Omental fat pad (tissue), 4 donors: Measurements from ENCODE around the gene SORL1. TPM values are rescaled to one million over a fixed set of nuclear protein-coding genes. Genes with fewer than 3 reads are reported as not detected.
A peak's percentile ranks its signal among the peaks of the same experiment; 100 is the strongest.

Experiments used
- ATAC-seq: fragments of 150-250 bp; one replicate; pipeline ENCODE4 v1.9.1; 2016; ENCODE audit warnings: mild to moderate bottlenecking, moderate library complexity; ENCODE audit not compliant: low FRiP score
- DNase-seq: peaks from one replicate; pipeline ENCODE4 v3.0.0-alpha.2; 2019; ENCODE audit warnings: low spot score
- CTCF ChIP-seq, 3 donors: fragments of 450-650 bp; IDR thresholded peaks; one replicate each; pipeline ENCODE4 v1.5.1; 2016 to 2017; ENCODE audit warnings: antibody characterized with exemption in 3 of 3, mild to moderate bottlenecking in 3 of 3, moderate library complexity in 2 of 3
- total RNA-seq, 4 donors: library from RNA; depleted of rRNA; stranded (reverse); fragments of >200 nt; gene quantifications; one replicate each; pipeline ENCODE4 v1.1.0, GENCODE V29; 2016

SORL1 gene
- total RNA-seq, 4 donors from 2014 or later: 5.8 to 93.0 (median 11.1) TPM

GRCh38 chr11:121590772-121591404 lies 138.8 kb downstream of the SORL1 start:
- DNase-seq (no peak), ATAC-seq (no peak)

GRCh38 chr11:121591405-121592033 lies 139.4 kb downstream of the SORL1 start:
- peak in 1 of 3 donors; percentile 74 for TF ChIP-seq CTCF (IDR thresholded peaks at IDR 0.05)
- no peak for ATAC-seq

More at GRCh38 chr11:121590772-121591404, 138.8 kb downstream of the SORL1 start:
- TF ChIP-seq CTCF (IDR thresholded peaks at IDR 0.05): no peak

GRCh38 chr11:121592708-121593107 lies 140.6 kb downstream of the SORL1 start:
- DNase-seq (no peak), ATAC-seq (no peak)
- no peak for TF ChIP-seq CTCF (IDR thresholded peaks at IDR 0.05)

More at GRCh38 chr11:121591405-121592033, 139.4 kb downstream of the SORL1 start:
- DNase-seq: no peak

- DNase-seq (no peak), ATAC-seq (peak; percentile 84)
- TF ChIP-seq CTCF (IDR thresholded peaks at IDR 0.05): no peak
These were observed 143.6 kb downstream of the SORL1 start for GRCh38 chr11:121595717-121596161.

GRCh38 chr11:121596195-121597155 lies 144.4 kb downstream of the SORL1 start:
- no peak for ATAC-seq

GRCh38 chr11:121603316-121603715 lies 151.2 kb downstream of the SORL1 start:
- DNase-seq (no peak), ATAC-seq (no peak)
- no peak for TF ChIP-seq CTCF (IDR thresholded peaks at IDR 0.05)

More at GRCh38 chr11:121596195-121597155, 144.4 kb downstream of the SORL1 start:
- no peak for DNase-seq
- no peak for TF ChIP-seq CTCF (IDR thresholded peaks at IDR 0.05)
